Ishikawa (cell line): Measurements from ENCODE around the gene RFPL1.

Experiments used
- CEBPB ChIP-seq: IDR thresholded peaks from 2 replicates; pipeline ENCODE4 v1.6.1; 2012
- CREB1 ChIP-seq: IDR thresholded peaks from 2 replicates; pipeline ENCODE4 v1.6.1; 2012; ENCODE audit warnings: low read depth
- EGR1 ChIP-seq: IDR thresholded peaks from 2 replicates; pipeline ENCODE4 v1.6.1; 2012
- EP300 ChIP-seq: IDR thresholded peaks from 2 replicates; pipeline ENCODE4 v1.6.1; 2012; ENCODE audit warnings: borderline replicate concordance
- FOXM1 ChIP-seq: IDR thresholded peaks from 2 replicates; pipeline ENCODE4 v1.6.1; 2012; ENCODE audit warnings: low read depth, borderline replicate concordance
- NFIC ChIP-seq: IDR thresholded peaks from 2 replicates; pipeline ENCODE4 v1.6.1; 2012
- RAD21 ChIP-seq: IDR thresholded peaks from 2 replicates; pipeline ENCODE4 v1.6.1; 2012; ENCODE audit warnings: low read depth
- TAF1 ChIP-seq: IDR thresholded peaks from 2 replicates; pipeline ENCODE4 v1.6.1; 2012; ENCODE audit warnings: low read depth, mild to moderate bottlenecking
- TCF12 ChIP-seq: IDR thresholded peaks from 2 replicates; pipeline ENCODE4 v1.6.1; 2012; ENCODE audit warnings: low read depth
- TEAD4 ChIP-seq: IDR thresholded peaks from 2 replicates; pipeline ENCODE4 v1.6.1; 2012
- YY1 ChIP-seq: IDR thresholded peaks from 2 replicates; pipeline ENCODE4 v1.6.1; 2012; ENCODE audit warnings: low read depth
- ZBTB7A ChIP-seq: IDR thresholded peaks from 2 replicates; pipeline ENCODE4 v1.6.1; 2012; ENCODE audit warnings: low read depth
- TF ChIP-seq, protein P1 (sequence below): IDR thresholded peaks from 2 replicates; pipeline ENCODE4 v1.6.1; 2012
- TF ChIP-seq, protein P2 (sequence below): IDR thresholded peaks from 2 replicates; pipeline ENCODE4 v1.6.1; 2012; ENCODE audit warnings: low read depth, mild to moderate bottlenecking
- TF ChIP-seq, protein P3 (sequence below): IDR thresholded peaks from 2 replicates; pipeline ENCODE4 v1.6.1; 2012

Gene RFPL1

GRCh38 chr22:29408940-29409339 lies 29.4 kb upstream of the RFPL1 start:
- TF ChIP-seq, protein P1, sequence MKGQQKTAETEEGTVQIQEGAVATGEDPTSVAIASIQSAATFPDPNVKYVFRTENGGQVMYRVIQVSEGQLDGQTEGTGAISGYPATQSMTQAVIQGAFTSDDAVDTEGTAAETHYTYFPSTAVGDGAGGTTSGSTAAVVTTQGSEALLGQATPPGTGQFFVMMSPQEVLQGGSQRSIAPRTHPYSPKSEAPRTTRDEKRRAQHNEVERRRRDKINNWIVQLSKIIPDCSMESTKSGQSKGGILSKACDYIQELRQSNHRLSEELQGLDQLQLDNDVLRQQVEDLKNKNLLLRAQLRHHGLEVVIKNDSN = no peak
- no peak for TF ChIP-seq NFIC
- TF ChIP-seq TEAD4 = no peak
- TF ChIP-seq CEBPB = no peak
- TF ChIP-seq EP300 = no peak
- no peak for TF ChIP-seq TAF1
- no peak for TF ChIP-seq ZBTB7A
- TF ChIP-seq, protein P2, sequence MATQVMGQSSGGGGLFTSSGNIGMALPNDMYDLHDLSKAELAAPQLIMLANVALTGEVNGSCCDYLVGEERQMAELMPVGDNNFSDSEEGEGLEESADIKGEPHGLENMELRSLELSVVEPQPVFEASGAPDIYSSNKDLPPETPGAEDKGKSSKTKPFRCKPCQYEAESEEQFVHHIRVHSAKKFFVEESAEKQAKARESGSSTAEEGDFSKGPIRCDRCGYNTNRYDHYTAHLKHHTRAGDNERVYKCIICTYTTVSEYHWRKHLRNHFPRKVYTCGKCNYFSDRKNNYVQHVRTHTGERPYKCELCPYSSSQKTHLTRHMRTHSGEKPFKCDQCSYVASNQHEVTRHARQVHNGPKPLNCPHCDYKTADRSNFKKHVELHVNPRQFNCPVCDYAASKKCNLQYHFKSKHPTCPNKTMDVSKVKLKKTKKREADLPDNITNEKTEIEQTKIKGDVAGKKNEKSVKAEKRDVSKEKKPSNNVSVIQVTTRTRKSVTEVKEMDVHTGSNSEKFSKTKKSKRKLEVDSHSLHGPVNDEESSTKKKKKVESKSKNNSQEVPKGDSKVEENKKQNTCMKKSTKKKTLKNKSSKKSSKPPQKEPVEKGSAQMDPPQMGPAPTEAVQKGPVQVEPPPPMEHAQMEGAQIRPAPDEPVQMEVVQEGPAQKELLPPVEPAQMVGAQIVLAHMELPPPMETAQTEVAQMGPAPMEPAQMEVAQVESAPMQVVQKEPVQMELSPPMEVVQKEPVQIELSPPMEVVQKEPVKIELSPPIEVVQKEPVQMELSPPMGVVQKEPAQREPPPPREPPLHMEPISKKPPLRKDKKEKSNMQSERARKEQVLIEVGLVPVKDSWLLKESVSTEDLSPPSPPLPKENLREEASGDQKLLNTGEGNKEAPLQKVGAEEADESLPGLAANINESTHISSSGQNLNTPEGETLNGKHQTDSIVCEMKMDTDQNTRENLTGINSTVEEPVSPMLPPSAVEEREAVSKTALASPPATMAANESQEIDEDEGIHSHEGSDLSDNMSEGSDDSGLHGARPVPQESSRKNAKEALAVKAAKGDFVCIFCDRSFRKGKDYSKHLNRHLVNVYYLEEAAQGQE = no peak
- TF ChIP-seq EGR1 = no peak
- no peak for TF ChIP-seq RAD21
- no peak for TF ChIP-seq YY1
- no peak for TF ChIP-seq TCF12
- TF ChIP-seq FOXM1 = no peak
- TF ChIP-seq CREB1 = no peak

DNA sequence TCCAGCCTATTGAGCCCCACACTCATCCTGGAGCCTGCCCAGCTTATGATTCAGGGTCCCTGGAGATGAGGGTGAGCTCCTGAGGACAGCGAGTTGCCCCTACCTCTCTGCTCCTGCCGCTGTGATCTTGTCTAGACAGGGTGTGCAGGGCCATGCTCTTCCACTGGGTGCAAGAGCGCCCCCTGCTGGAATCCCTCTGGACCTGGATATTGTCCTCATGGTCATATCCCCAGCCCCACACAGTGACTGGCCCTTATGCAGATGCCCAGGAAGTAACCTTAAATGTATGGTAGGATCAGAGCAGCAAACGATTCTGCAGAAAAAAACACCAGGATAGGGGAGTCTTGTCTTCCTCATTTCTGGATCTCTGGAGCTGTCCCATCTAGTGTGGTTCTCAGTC lies 25.6 kb upstream of the RFPL1 start:
- peak; percentile 40 for TF ChIP-seq RAD21

DNA sequence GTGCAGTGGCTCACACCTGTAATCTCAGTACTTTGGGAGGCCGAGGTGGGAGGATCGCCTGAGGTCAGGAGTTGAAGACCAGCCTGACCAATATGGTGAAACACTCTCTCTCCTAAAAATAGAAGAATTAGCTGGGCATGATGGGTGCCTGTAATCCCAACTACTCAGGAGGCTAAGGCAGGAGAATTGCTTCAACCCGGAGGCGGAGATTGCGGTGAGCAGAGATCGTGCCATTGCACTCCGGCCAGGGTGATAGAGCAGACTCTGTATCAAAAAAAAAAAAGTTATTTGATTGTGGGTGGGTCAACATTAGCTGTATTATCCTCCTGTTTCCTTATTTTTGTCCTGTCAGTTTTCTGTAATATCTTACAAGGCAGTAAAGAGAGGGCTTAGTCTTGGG lies 11.9 kb upstream of the RFPL1 start:
- no peak for TF ChIP-seq EGR1
- no peak for TF ChIP-seq ZBTB7A
- TF ChIP-seq CEBPB = no peak
- TF ChIP-seq, protein P3, sequence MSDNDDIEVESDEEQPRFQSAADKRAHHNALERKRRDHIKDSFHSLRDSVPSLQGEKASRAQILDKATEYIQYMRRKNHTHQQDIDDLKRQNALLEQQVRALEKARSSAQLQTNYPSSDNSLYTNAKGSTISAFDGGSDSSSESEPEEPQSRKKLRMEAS = no peak
- TF ChIP-seq TEAD4 = no peak
- TF ChIP-seq, protein P1 = no peak
- TF ChIP-seq YY1 = no peak
- no peak for TF ChIP-seq TCF12
- TF ChIP-seq TAF1 = no peak
- TF ChIP-seq RAD21 = no peak
- TF ChIP-seq NFIC = no peak
- no peak for TF ChIP-seq CREB1
- no peak for TF ChIP-seq EP300

GRCh38 chr22:29427176-29427760 lies 11.1 kb upstream of the RFPL1 start:
- TF ChIP-seq ZBTB7A (no peak), RAD21 (no peak), FOXM1 (no peak)
- TF ChIP-seq, protein P3 = no peak
- TF ChIP-seq, protein P2 = no peak

DNA sequence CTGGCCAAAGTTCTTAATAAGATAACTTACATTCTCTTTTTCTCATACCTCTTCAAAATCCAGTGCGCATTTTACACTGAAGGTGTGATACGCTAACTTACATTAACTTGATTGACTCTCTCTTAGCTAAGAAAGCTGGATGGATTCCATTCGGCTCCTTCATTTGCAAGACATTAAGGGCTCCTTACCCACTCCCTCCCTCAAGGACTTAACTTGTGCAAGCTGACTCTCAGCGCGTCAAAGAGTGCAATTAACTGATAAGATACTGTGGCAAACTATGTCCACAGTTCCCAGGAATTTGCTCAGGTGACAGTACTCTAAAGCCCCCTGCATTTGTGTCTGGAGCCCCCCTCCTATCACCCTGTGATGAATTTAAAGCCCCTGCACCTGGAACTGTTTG lies 6.4 kb upstream of the RFPL1 start:
- TF ChIP-seq, protein P1 = no peak
- TF ChIP-seq CEBPB (no peak), YY1 (no peak), ZBTB7A (no peak), EP300 (no peak)

DNA sequence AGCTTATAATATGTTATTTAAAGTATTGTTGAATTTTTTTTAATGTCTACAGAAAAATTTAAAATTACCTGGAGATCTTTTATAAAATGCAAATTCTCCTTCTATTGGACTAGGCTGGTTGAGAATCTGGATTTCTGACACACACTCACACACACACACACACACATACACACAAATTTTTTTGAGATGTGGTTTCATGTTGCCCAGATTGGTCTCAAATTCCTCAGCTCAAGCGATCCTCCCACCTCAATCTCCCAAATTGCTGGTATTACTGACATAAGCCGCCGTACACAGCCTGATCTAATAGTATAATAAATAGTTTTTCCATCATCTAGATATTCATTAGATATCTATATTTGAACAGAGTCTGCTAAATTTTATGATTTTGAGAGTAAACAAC lies 4.5 kb upstream of the RFPL1 start:
- TF ChIP-seq ZBTB7A (no peak), EP300 (no peak), RAD21 (no peak), TEAD4 (no peak), TAF1 (no peak), TCF12 (no peak), NFIC (no peak), CEBPB (no peak), FOXM1 (no peak), YY1 (no peak), CREB1 (no peak)
- TF ChIP-seq, protein P2 = no peak
- TF ChIP-seq, protein P1 = no peak
